ENCODE results near the gene COA5.

DNA sequence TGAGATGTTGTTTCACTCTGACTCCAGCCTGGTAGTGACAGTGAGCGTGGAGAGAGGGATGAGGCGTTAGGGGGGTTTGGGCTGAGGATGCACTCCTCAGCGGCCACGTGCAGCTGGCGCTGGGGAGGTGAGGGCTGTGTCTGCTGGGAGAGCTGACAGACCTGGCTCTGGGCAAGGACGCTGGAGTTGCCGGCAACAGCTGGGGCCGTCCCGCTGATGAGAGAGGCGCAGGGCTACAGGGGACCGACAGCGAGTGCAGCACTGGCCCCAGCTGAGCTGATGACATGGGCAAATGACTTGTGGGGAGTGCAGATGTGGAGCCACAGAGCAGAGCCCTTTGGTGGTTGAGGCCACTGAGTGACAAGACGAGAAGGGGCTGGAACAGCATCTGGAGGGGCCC lies 38.4 kb downstream of the COA5 start:
- TF ChIP-seq, protein P1, sequence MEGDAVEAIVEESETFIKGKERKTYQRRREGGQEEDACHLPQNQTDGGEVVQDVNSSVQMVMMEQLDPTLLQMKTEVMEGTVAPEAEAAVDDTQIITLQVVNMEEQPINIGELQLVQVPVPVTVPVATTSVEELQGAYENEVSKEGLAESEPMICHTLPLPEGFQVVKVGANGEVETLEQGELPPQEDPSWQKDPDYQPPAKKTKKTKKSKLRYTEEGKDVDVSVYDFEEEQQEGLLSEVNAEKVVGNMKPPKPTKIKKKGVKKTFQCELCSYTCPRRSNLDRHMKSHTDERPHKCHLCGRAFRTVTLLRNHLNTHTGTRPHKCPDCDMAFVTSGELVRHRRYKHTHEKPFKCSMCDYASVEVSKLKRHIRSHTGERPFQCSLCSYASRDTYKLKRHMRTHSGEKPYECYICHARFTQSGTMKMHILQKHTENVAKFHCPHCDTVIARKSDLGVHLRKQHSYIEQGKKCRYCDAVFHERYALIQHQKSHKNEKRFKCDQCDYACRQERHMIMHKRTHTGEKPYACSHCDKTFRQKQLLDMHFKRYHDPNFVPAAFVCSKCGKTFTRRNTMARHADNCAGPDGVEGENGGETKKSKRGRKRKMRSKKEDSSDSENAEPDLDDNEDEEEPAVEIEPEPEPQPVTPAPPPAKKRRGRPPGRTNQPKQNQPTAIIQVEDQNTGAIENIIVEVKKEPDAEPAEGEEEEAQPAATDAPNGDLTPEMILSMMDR (conservative IDR thresholded peaks at IDR 0.05; ENCODE audit: low read depth in 2 of 2), result no peak
- TF ChIP-seq, protein P2, sequence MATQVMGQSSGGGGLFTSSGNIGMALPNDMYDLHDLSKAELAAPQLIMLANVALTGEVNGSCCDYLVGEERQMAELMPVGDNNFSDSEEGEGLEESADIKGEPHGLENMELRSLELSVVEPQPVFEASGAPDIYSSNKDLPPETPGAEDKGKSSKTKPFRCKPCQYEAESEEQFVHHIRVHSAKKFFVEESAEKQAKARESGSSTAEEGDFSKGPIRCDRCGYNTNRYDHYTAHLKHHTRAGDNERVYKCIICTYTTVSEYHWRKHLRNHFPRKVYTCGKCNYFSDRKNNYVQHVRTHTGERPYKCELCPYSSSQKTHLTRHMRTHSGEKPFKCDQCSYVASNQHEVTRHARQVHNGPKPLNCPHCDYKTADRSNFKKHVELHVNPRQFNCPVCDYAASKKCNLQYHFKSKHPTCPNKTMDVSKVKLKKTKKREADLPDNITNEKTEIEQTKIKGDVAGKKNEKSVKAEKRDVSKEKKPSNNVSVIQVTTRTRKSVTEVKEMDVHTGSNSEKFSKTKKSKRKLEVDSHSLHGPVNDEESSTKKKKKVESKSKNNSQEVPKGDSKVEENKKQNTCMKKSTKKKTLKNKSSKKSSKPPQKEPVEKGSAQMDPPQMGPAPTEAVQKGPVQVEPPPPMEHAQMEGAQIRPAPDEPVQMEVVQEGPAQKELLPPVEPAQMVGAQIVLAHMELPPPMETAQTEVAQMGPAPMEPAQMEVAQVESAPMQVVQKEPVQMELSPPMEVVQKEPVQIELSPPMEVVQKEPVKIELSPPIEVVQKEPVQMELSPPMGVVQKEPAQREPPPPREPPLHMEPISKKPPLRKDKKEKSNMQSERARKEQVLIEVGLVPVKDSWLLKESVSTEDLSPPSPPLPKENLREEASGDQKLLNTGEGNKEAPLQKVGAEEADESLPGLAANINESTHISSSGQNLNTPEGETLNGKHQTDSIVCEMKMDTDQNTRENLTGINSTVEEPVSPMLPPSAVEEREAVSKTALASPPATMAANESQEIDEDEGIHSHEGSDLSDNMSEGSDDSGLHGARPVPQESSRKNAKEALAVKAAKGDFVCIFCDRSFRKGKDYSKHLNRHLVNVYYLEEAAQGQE (IDR thresholded peaks at IDR 0.05; ENCODE audit: unreplicated experiment), result no peak
- TF ChIP-seq EZH2 (IDR thresholded peaks at IDR 0.05; ENCODE audit: low read depth, unreplicated experiment) (no peak), ZNF114 (CRISPR knock-in tag; IDR thresholded peaks at IDR 0.05) (no peak), POLR2AphosphoS5 (IDR thresholded peaks at IDR 0.05; ENCODE audit: low read depth) (no peak), EZH2phosphoT487 (IDR thresholded peaks at IDR 0.05; ENCODE audit: unreplicated experiment) (no peak), JUNB (IDR thresholded peaks at IDR 0.05; ENCODE audit: unreplicated experiment) (no peak), NANOG (IDR thresholded peaks at IDR 0.05; ENCODE audit: borderline replicate concordance) (no peak), STAT1 (IDR thresholded peaks at IDR 0.05; ENCODE audit: unreplicated experiment) (no peak), CREB1 (CRISPR knock-in tag; IDR thresholded peaks at IDR 0.05; ENCODE audit: low read depth) (no peak), ZNF331 (CRISPR knock-in tag; IDR thresholded peaks at IDR 0.05; ENCODE audit: low read depth) (no peak)
- TF ChIP-seq, protein P3, sequence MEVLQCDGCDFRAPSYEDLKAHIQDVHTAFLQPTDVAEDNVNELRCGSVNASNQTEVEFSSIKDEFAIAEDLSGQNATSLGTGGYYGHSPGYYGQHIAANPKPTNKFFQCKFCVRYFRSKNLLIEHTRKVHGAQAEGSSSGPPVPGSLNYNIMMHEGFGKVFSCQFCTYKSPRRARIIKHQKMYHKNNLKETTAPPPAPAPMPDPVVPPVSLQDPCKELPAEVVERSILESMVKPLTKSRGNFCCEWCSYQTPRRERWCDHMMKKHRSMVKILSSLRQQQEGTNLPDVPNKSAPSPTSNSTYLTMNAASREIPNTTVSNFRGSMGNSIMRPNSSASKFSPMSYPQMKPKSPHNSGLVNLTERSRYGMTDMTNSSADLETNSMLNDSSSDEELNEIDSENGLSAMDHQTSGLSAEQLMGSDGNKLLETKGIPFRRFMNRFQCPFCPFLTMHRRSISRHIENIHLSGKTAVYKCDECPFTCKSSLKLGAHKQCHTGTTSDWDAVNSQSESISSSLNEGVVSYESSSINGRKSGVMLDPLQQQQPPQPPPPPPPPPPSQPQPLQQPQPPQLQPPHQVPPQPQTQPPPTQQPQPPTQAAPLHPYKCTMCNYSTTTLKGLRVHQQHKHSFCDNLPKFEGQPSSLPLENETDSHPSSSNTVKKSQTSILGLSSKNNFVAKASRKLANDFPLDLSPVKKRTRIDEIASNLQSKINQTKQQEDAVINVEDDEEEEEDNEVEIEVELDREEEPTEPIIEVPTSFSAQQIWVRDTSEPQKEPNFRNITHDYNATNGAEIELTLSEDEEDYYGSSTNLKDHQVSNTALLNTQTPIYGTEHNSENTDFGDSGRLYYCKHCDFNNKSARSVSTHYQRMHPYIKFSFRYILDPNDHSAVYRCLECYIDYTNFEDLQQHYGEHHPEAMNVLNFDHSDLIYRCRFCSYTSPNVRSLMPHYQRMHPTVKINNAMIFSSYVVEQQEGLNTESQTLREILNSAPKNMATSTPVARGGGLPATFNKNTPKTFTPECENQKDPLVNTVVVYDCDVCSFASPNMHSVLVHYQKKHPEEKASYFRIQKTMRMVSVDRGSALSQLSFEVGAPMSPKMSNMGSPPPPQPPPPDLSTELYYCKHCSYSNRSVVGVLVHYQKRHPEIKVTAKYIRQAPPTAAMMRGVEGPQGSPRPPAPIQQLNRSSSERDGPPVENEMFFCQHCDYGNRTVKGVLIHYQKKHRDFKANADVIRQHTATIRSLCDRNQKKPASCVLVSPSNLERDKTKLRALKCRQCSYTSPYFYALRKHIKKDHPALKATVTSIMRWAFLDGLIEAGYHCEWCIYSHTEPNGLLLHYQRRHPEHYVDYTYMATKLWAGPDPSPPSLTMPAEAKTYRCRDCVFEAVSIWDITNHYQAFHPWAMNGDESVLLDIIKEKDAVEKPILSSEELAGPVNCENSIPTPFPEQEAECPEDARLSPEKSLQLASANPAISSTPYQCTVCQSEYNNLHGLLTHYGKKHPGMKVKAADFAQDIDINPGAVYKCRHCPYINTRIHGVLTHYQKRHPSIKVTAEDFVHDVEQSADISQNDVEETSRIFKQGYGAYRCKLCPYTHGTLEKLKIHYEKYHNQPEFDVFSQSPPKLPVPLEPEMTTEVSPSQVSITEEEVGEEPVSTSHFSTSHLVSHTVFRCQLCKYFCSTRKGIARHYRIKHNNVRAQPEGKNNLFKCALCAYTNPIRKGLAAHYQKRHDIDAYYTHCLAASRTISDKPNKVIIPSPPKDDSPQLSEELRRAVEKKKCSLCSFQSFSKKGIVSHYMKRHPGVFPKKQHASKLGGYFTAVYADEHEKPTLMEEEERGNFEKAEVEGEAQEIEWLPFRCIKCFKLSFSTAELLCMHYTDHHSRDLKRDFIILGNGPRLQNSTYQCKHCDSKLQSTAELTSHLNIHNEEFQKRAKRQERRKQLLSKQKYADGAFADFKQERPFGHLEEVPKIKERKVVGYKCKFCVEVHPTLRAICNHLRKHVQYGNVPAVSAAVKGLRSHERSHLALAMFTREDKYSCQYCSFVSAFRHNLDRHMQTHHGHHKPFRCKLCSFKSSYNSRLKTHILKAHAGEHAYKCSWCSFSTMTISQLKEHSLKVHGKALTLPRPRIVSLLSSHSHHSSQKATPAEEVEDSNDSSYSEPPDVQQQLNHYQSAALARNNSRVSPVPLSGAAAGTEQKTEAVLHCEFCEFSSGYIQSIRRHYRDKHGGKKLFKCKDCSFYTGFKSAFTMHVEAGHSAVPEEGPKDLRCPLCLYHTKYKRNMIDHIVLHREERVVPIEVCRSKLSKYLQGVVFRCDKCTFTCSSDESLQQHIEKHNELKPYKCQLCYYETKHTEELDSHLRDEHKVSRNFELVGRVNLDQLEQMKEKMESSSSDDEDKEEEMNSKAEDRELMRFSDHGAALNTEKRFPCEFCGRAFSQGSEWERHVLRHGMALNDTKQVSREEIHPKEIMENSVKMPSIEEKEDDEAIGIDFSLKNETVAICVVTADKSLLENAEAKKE (CRISPR knock-in tag; IDR thresholded peaks at IDR 0.05), result no peak
- TF ChIP-seq, protein P4, sequence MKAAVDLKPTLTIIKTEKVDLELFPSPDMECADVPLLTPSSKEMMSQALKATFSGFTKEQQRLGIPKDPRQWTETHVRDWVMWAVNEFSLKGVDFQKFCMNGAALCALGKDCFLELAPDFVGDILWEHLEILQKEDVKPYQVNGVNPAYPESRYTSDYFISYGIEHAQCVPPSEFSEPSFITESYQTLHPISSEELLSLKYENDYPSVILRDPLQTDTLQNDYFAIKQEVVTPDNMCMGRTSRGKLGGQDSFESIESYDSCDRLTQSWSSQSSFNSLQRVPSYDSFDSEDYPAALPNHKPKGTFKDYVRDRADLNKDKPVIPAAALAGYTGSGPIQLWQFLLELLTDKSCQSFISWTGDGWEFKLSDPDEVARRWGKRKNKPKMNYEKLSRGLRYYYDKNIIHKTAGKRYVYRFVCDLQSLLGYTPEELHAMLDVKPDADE (IDR thresholded peaks at IDR 0.05), result no peak
